ENCODE results near the gene KDM2A.

DNA sequence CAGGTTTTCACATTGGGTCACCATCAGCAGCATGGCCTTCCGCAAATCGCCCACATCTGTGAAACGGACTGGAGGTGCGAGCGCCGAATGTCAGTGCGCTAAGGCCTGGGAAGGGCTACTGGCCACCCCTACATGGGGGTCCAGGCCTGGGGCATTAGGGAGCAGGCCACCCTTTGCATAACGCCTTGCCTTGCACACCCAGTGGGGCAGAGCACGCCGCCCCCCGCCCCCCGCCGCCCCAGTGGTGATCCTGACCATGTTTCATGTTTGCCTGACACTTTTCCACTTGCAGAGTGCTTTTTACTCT is 149.9 kb downstream of the KDM2A start:
- TF ChIP-seq CTCF (IDR thresholded peaks at IDR 0.05) (no peak), RCOR1 (IDR thresholded peaks at IDR 0.05; ENCODE audit: low read depth, low read length) (no peak), CHD4 (IDR thresholded peaks at IDR 0.05; ENCODE audit: borderline replicate concordance) (no peak), NFE2L2 (conservative IDR thresholded peaks at IDR 0.05; ENCODE audit: low read length) (no peak), JUN (IDR thresholded peaks at IDR 0.05) (no peak), POLR2A (IDR thresholded peaks at IDR 0.05; ENCODE audit: low read length) (no peak), KDM5A (IDR thresholded peaks at IDR 0.05) (no peak), NR3C1 (IDR thresholded peaks at IDR 0.05) (no peak)
- TF ChIP-seq, protein P1, sequence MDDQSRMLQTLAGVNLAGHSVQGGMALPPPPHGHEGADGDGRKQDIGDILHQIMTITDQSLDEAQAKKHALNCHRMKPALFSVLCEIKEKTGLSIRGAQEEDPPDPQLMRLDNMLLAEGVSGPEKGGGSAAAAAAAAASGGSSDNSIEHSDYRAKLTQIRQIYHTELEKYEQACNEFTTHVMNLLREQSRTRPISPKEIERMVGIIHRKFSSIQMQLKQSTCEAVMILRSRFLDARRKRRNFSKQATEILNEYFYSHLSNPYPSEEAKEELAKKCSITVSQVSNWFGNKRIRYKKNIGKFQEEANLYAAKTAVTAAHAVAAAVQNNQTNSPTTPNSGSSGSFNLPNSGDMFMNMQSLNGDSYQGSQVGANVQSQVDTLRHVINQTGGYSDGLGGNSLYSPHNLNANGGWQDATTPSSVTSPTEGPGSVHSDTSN (IDR thresholded peaks at IDR 0.05) = no peak
- TF ChIP-seq, protein P2, sequence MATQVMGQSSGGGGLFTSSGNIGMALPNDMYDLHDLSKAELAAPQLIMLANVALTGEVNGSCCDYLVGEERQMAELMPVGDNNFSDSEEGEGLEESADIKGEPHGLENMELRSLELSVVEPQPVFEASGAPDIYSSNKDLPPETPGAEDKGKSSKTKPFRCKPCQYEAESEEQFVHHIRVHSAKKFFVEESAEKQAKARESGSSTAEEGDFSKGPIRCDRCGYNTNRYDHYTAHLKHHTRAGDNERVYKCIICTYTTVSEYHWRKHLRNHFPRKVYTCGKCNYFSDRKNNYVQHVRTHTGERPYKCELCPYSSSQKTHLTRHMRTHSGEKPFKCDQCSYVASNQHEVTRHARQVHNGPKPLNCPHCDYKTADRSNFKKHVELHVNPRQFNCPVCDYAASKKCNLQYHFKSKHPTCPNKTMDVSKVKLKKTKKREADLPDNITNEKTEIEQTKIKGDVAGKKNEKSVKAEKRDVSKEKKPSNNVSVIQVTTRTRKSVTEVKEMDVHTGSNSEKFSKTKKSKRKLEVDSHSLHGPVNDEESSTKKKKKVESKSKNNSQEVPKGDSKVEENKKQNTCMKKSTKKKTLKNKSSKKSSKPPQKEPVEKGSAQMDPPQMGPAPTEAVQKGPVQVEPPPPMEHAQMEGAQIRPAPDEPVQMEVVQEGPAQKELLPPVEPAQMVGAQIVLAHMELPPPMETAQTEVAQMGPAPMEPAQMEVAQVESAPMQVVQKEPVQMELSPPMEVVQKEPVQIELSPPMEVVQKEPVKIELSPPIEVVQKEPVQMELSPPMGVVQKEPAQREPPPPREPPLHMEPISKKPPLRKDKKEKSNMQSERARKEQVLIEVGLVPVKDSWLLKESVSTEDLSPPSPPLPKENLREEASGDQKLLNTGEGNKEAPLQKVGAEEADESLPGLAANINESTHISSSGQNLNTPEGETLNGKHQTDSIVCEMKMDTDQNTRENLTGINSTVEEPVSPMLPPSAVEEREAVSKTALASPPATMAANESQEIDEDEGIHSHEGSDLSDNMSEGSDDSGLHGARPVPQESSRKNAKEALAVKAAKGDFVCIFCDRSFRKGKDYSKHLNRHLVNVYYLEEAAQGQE (IDR thresholded peaks at IDR 0.05) = no peak
- TF ChIP-seq, protein P3, sequence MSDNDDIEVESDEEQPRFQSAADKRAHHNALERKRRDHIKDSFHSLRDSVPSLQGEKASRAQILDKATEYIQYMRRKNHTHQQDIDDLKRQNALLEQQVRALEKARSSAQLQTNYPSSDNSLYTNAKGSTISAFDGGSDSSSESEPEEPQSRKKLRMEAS (IDR thresholded peaks at IDR 0.05) = no peak
